GM19351 (cell line): ENCODE results near the gene HOXA9.

Source experiments
- ATAC-seq: cut with Tn5 transposase; IDR thresholded peaks from one replicate; pipeline ENCODE4 v1.9.1; 2021; ENCODE audit warnings: mild to moderate bottlenecking, moderate library complexity; ENCODE audit not compliant: unreplicated experiment

Gene HOXA9

DNA sequence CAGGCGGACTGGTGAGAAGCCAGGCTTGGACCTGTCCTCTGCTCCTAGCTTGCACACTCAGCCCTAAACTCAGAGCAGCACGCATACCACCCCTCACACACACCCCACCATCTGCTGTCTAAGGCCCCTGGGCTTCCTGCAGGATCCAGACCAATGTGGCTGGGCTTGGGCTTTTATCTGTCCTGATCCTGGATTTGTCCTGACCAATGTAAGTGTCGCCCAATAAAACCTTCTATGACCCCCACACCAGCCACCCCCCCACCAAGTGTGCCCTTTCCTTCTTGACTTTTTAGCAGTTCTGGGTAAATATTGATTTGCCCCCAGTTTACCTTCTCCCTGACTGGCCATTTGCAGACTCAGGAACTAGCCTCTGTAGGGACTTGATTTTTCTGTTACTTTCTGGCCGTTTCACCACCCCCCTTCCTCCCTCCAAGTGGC, 36.3 kb upstream of the HOXA9 start:
- ATAC-seq, result no peak

DNA sequence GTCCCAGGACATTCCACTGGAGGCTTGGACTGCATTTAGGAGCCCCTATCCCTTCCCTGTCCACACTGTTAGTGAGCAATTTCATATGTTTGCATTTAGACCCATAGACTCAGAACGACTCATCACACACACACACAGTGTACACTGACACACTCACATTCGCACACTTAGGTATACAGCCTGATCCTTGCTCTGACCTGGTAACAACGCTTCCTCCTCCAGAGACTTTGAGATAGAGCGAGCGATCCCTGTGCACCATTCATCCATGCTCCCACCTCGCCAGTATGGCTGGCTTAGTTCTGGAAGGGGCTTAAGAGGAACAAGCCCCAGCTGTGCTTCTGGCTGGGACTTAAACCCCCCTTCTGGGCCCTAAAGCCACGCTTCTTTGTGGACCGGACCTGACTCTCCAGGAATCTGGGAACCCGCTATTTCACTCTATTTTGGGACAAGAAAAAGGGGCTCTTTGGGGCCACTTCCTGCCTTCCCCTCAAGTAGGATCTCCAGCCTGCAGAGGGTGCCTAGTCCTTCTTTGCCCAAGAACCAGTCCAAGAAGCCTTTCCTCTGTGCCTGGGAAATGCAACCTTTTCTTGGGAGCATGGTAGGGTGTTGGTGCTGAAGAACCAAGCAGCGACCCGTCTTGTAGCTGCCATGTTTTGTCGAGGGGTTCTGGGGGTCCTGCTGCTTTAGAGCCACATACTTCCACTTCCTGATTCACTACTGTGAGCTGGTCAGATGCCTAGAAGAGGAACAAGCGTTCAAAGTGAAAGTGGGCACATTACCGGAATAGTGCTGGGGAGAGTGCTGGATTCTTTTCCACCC, 35.6 kb upstream of the HOXA9 start:
- ATAC-seq, result no peak

DNA sequence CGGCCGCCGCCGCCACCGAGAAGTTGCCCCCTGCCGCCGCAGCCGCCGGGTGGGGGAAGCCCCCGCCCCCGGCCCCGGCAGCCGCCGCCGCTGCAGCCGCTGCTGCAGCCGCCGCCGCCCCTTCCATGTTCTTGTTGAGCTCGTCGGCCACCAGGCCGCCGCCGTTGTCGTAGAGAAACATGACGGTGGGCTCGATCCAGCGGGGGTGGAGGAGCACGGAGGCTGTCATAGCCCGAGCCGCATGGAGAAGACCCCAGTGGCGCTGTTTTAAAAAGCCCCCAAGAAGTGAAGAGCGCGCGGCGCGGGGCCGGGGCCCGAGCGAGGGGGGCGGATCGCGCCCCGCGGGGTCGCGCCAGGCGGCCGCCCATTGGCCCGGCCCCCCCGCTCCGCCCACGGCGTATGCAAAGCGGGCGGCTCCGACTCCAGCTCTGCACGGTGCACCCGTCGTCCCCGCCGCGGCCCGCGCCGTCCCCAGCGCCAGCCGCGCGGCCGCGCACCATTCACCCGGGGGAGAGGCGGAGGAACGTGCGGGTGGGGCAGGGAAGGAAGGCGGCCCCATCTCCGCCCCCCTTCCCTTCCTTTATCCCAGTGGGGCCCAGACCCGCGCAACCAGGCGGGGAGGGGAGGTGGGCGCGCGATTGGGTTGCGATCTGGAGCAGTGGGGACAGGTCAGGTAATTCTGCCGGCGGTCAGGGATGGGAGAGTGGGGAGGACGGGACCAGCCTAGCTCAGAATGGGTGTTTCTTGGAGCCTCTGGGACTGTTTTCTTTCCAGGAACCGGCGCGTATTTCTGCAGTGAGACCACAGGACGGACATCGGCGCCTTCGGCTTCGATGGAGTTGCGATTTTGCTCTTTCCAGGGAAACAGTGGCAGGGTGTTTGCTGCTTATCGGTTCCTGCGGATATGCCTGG, 34.8 kb upstream of the HOXA9 start, which contains the start of gene HOXA13:
TSS of gene HOXA13 (minus strand) at position 243 of the 912 bp plus-strand sequence. CDS start at position 229, 14 bp downstream.
- ATAC-seq, result peak; percentile 66

DNA sequence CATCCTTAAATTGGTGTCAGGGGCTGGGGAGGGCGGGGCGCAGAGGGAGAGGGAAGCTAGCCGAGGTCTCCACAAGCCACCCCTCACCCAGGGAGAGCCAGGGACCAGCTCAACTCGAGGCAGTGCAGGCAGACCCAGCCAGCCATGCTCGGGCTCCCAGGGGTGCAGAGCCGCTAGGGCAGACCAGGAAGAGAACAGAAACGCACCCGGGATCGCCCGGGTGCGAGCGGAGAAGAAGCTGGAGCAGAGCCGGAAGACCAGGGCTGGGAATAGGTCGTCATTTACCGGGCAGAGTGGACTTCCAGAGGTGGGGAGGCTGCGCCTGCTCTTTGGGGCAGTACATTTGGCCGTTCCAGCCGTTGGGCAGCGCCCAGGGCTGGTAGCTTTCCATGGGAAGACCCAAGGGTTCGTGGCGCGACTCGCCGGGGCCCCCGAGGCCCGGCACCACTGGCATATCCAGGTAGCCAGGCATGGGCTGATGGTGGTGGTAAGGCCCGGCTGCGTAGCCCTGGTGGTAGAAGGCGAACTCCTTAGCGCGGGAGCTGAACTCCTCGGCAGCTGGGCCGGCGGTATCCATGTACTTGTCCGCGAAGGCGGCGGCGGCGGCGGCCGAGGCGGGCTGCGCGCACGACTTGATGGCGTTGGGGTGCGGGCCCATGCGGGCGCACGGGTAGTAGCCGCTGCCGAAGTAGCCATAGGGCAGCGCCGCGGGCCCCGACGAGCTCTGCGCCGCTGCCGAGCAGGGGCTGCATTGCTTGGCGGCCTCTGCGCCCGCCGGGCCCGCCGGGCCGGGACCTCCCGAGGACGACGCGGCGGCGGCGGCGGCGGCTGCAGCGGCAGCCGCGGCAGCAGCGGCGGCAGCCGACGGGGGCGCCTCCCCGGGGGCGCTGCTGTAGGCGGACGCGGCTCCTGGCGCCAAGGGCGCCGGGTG, 33.8 kb upstream of the HOXA9 start:
- ATAC-seq, result peak; percentile 15

DNA sequence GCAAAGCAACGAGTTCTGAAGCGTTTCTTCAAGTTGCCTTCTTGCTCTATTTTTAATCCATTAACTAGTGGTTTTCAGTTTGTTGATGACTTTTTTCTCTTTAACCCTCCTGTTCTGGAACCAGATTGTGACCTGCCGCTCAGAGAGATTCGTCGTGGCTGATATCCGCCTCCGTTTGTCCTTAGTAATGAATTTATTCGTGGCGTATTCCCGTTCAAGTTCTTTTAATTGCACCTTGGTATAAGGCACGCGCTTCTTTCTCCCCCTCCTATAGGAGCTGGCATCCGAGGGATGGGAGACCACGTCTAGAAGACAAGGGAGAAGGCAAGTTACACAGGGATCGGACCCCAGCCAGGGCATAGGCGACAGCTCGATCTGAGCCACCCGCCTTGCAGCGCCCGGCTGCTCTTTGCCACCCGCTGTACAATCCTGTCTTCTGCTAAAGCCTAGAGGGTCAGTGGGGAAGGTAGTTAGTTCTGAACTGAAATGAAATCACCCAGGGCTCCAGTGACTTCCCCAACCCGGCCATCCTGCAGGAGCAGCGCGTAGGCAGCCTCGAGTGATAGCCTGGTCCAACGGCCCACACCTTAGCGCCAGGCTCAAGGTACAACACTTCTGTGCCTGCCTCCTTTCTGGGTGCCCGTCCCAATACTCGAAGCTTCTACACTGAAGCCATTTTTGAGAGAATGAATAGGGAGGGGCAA, 33.0 kb upstream of the HOXA9 start:
- no peak for ATAC-seq

DNA sequence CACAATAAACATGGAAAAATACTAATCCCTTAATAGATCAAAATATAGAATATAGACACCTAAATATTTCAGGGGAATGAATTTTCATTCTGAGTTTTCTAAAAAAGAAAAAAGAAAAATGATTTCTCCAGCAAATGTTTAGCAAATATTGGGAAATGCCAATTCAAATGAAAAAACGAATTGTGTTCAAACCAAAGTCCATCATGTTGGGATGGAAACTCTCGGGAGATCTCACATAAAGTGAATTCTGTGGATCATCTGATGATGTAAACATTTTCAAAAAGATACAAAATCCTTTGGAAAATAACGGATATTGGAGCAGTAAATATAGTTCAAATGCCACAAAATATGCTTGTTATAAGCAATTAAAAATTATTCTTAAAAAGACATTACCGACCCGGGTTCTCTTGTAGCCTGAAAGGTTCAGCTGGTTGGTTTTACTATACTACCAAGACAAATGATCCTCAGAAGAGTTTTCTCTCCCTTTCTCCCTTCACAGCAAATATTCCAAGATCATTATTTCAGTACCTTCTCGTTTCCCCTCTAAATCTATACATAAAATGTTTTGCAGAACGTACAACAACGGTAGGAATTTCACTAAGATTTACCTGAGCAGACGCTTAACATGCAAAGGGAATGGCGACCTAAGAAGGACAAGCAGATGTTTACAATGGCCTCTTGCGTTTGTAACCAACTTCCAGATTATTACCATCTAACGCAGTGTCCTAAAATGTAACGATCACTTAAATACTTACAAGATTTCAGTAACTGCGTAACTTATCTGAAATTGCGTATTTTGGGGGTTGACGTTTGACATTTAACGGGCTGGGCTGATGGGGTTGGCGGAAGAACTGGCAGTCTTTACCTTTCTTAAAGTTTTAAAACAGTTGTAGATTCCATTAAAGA, 32.1 kb upstream of the HOXA9 start:
- ATAC-seq, result no peak

DNA sequence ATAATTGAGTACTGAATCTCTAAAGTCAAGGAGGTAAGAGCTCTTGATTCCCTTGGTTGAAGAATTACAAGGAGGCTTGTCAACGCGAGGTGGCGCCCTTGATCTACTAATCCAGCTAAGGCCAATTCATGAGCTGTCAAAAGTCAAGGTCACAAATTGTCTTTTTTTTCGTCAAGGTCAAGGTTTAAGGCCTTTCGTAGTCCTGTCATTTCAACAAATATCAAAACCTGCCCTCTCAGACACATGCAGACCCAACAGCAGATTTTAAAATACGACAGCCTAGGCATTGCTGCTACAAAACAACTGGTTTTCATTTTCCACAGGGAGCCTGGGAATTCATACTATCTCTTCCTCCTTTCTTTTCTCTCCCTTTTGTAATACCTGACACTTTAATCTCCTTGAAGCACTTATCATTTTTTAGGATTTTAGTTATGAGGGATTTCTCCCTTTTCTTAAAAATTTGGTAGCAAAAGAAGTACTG, 31.0 kb upstream of the HOXA9 start:
- no peak for ATAC-seq

DNA sequence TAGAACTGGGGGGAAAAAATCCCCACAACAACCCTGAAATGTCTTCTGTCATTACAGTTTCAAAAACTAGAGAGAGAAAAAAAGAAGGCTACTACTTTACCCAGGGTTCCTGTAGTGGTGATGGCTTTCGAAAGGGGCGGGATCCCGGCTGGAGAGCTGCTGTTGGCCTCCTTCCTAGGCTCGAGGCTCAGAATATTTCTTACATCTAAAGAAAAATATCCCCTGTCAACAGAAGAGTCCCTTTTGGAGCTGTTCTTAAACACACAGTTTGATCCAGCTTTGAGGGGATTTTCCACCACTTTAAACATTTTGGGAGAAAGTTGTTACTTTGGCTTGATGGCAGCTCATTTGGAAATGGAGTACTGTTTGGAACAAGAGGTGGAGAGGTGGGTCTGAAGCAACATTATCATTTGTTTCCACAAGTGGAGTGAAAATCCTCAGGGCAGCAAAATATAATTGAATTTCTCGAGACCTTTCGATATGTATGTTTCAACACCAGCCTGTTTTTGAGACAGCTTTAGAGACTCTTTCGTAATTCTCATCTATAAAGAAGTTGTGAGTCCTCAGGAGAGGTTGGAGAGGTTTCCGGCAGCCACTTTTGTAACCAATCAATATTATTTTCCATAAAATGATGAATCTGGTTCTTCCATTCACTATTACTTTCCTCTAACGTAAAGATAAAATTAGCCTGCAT, 29.5 kb upstream of the HOXA9 start:
- no peak for ATAC-seq

DNA sequence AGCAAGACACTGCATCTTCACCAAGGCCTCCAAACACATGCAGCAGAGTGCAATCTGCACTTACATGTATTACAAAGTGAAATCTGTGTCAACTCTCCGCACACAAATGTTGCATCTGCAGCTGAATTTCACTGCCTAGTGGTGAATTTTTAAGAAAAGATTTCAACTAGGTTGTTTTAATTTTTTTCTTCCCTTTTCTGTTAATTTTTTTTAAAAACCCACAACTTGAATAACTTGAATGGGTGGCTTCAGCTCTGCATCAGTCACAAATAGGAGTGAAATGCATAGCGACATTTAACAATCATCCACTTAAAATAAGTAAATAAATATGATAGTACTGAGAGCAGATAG, 28.6 kb upstream of the HOXA9 start:
- no peak for ATAC-seq

DNA sequence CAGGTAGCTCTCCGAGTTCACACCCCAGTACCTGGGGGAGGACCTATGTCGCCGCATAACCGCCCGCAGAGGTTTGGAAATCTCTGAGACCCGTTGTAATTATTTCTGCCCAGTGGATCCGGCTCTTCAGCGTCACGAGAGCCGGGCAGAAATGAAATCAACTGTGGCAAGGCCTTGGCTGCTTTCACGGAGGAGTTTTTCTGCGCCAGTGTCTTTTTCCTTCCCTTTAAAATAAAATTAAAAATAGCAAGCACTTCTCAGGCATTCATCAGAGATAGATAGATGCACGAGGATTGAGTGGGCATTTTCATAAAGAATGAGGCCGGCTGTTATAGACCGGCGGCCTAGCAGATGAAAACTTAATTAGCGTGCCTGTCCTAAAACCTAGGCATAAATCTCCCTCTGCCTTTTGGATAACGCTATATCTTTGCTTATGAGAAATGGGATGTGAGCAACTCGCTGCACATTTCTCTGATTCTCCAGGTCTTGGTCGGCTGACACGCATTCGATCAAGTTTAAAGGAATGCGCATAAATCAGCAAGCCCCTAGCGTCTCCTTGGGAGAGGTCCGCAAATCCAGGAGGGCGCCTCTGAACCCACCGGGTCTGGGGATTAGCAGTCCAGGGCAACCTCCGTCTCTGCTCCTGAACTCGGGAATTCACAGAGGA, 28.1 kb upstream of the HOXA9 start:
- no peak for ATAC-seq

DNA sequence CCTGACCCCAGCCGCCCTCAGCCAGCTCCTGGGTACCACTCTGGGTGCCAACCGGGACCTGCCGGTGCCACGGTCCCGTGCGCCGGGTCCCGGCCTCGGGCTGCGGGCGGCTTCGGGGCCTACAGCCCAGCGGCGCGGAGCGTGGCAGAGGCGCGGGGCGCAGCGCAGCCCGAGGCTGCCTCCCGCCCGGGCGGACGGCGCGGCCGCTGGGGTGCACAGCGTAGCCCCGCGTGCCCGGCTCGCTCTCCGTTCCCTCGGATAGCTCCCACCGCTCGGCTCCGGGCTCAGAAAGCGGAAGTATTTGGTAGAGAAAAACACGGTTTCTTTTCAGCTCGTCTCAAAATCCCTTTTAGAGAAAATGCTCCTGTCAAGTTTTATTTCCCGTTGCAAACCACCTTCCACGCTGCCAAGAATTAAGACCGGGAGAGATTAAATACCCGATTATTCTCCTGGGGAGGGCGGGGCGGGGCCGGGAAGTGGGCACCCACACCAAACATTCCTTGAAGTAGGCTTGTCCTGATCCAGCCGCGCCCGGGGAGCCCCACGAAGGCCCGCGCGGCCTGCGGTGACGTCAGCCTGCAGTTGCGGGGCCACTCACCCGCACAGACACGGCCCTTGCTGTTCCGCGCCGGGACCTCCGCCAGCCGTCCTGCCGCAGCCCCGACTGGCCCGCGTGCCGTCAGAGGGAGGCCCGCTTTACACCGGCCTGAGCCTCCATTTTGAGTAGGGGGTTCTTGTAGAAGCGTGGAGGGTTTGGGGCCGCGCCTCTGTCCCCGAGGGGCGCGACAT, 27.4 kb upstream of the HOXA9 start:
- no peak for ATAC-seq

DNA sequence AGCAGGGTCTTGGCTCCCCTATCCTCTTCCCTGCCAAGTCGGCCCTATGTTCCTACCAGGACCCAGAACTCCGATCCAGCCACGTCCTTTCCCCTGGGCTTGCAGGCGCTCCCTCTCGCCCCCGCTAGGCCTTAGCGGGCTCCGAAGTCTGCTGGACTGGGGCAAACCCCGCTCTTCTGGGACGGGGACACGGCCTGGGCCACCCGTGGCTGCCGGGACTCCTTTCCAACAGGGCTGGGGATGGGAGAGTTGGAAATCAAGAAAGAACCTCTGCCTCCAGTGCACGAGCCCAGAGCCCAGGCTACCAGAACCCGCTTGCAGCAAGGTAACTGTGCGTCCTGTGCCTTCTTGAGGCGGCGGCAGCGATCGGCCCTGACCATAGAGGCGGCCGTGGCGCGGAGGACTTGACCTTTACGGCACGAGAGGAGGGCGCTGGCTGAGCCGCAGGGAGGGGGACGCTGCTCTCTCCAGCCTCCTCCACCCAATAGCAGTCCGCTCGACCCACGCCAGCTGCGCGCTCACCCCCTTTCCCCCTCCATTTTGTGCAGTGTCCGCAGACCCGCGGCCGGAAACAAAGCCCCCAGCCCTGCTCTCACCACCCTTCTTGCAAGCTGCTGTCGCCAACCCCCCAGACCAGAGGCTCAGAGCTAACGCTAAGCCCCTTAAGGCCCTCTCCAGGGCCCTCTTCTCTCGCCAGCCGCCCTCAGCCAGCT, 26.7 kb upstream of the HOXA9 start:
- no peak for ATAC-seq

DNA sequence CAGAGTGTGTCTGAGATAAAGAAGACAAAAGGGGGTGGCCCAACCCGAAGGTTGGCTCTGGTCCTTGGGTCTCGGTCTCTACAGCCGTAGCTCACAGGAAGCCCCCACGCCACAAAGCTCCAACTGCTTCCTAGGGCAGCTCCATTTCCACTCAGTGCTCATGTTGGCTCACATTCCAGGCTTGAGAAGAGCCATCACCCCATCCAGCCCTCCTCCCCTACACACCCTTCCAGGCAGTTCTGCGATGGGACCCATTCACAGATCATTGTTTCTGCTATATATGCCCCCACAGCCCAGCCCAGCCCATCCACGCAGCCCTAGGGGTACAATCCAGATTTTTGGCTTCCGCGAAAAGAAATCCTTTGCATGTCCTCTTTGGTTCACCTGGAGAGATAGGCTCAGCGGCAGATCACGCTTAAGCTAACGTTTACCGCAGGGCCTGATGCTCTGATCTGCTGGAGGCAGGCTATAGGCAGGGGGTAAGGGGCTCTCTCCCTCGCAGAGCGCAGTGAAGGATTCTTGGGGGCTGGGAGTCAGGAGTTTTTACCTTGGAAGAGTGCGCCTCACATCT, 25.9 kb upstream of the HOXA9 start:
- ATAC-seq, result no peak

DNA sequence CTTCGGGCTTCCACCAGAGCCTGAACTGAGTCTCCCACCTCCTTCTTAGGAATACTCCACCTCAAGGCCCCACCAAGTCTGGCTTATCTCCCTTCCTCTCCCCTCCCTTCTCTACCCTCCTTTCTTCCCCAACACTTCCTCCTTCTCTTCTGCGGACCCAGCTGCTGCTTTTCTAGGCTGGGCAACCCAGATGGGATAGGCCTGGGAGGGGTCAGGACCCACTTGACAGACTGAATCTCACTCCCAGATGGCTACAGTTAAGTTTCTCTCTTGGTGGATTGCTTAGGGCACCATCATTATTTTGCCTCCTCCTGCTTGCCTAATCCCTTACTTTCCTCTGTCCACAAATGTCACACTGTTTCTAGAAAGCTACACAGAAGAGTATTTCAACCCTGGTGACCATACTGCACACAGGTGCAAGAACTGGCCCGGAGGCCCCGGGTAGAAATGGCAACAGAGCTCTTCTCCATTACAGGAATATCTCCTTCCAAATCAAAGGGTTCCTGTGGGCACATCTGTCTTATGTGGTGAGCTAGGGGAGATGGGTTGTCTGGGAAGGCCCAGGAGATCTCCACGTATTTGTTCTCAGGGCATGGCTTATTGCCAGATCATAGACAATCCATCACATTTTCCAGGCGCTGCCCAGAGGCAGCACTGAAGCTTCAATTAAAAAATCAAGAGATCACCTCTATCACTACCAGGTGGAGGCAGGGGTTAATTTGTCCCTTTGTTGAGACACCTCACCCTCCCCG, 24.8 kb upstream of the HOXA9 start:
- ATAC-seq, result no peak

DNA sequence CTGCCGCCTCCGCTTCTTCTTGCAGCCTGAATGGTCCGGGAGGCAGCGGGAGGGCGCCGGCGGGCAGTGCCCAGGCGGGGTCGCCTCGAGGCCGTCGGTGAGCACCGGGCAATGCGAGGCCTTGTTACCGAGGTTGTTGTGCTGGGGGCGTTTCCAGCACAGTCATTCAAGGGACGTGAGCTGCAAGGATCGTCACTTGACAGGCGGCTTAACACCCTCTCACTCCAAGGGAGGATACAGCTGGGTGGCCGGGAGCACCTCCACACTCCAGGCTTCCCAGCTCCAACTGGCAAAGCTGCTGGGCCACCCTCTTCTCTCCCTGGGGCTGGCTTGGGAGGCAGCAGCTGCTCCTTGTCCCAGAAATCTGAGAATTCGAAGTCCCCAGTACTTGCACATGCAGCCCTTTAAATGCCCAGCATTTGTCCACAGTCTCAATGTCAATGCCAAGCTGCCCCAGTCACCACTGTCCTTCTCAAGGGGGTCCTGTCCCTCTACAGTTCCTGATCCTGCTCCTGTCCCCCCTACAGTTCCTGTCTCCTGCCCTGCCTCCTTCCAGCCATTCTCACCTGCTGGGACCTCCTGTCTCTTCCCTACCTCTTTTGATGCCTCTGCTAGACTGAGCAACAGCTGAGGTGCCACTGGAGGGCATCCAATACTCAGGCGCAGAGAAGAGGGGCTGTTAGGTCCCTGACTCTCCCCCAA, 24.1 kb upstream of the HOXA9 start:
- no peak for ATAC-seq
